ENCODE data around the gene SLAMF1. TPM values are rescaled to one million over a fixed set of nuclear protein-coding genes. Genes with fewer than 3 reads are reported as not detected.
A peak's percentile ranks its signal among the peaks of the same experiment; 100 is the strongest.

Gene SLAMF1
- total RNA-seq, 6 experiments from 2014 or later = 0.20 to 0.42 (median 0.28) TPM

- DNase-seq = no peak
- Histone ChIP-seq H3K4me3 (no peak overlapping the region), H3K4me1 (no peaks in the 10 kb centered on the region), H3K27me3 (no peaks in the 10 kb centered on the region), H3K36me3 (no peaks in the 10 kb centered on the region), H3K27ac (peak overlapping the region in 1 of 3 donors; percentile 16), H3K9me3 (no peaks in the 10 kb centered on the region)
- intact Hi-C loops (cut with DNase I) = no loop called here
- no peak for TF ChIP-seq CTCF (IDR thresholded peaks at IDR 0.05)
- TF ChIP-seq POLR2A (IDR thresholded peaks at IDR 0.05) = no peak
- no peak for ATAC-seq
- 53% methylated on average over 2 of the region's 2 CpGs for WGBS (ENCODE audit: insufficient coverage, low coverage, low lambda C conversion rate, missing lambda C conversion rate)
These were observed 70.0 kb downstream of the SLAMF1 start for GRCh38 chr1:160576884-160577283.

- ATAC-seq = peak in 1 of 4 donors; percentile 24
- Histone ChIP-seq H3K36me3 (no peaks in the 10 kb centered on the region), H3K27me3 (no peaks in the 10 kb centered on the region), H3K4me3 (no peak overlapping the region), H3K27ac (no peak overlapping the region), H3K4me1 (no peaks in the 10 kb centered on the region), H3K9me3 (no peaks in the 10 kb centered on the region)
- TF ChIP-seq CTCF (IDR thresholded peaks at IDR 0.05) (no peak), POLR2A (IDR thresholded peaks at IDR 0.05) (no peak)
- WGBS (ENCODE audit: insufficient coverage, low coverage, low lambda C conversion rate, missing lambda C conversion rate) = 69% methylated on average over 3 of the region's 3 CpGs
- intact Hi-C loops (cut with DNase I) = no loop called here
- DNase-seq = no peak
These were observed 70.5 kb downstream of the SLAMF1 start for GRCh38 chr1:160576390-160576789.

GRCh38 chr1:160575112-160575664 lies 71.7 kb downstream of the SLAMF1 start:
- Histone ChIP-seq H3K4me3 (no peak overlapping the region), H3K9me3 (no peaks in the 10 kb centered on the region), H3K4me1 (no peaks in the 10 kb centered on the region), H3K27me3 (no peaks in the 10 kb centered on the region), H3K27ac (peak overlapping the region in 1 of 3 donors; percentile 36), H3K36me3 (no peaks in the 10 kb centered on the region)
- intact Hi-C loops (cut with DNase I) = no loop called here
- TF ChIP-seq POLR2A (IDR thresholded peaks at IDR 0.05) = peak; percentile 21
- no peak for TF ChIP-seq CTCF (IDR thresholded peaks at IDR 0.05)
- 62% methylated on average over 5 of the region's 5 CpGs for WGBS (ENCODE audit: insufficient coverage, low coverage, low lambda C conversion rate, missing lambda C conversion rate)
- ATAC-seq = peak; percentile 57 to 78 (median 69)
- no peak for DNase-seq

- intact Hi-C loops (cut with DNase I) = no loop called here
- Histone ChIP-seq H3K4me3 (no peak overlapping the region), H3K27me3 (no peaks in the 10 kb centered on the region), H3K27ac (no peak overlapping the region), H3K9me3 (no peaks in the 10 kb centered on the region), H3K36me3 (no peaks in the 10 kb centered on the region), H3K4me1 (no peaks in the 10 kb centered on the region)
- no peak for DNase-seq
- peak in 3 of 4 donors; percentile 27 to 49 (median 37) for ATAC-seq
- 50% methylated on average over 3 of the region's 3 CpGs for WGBS (ENCODE audit: insufficient coverage, low coverage, low lambda C conversion rate, missing lambda C conversion rate)
- TF ChIP-seq POLR2A (IDR thresholded peaks at IDR 0.05) = no peak
- no peak for TF ChIP-seq CTCF (IDR thresholded peaks at IDR 0.05)
These were observed 76.0 kb downstream of the SLAMF1 start for GRCh38 chr1:160570840-160571239.

GRCh38 chr1:160569806-160570205 lies 77.0 kb downstream of the SLAMF1 start:
- Histone ChIP-seq H3K9me3 (no peaks in the 10 kb centered on the region), H3K27ac (no peak overlapping the region), H3K36me3 (no peaks in the 10 kb centered on the region), H3K4me3 (no peak overlapping the region), H3K27me3 (no peaks in the 10 kb centered on the region), H3K4me1 (no peaks in the 10 kb centered on the region)
- 26% methylated on average over 2 of the region's 2 CpGs for WGBS (ENCODE audit: insufficient coverage, low coverage, low lambda C conversion rate, missing lambda C conversion rate)
- DNase-seq (no peak), ATAC-seq (no peak)
- intact Hi-C loops (cut with DNase I) = no loop called here
- TF ChIP-seq CTCF (IDR thresholded peaks at IDR 0.05) (no peak), POLR2A (IDR thresholded peaks at IDR 0.05) (no peak)

Data from right lobe of liver (tissue), 6 donors.